ENCODE data around the gene DIAPH2. TPM values are rescaled to one million over a fixed set of nuclear protein-coding genes. Genes with fewer than 3 reads are reported as not detected.

DIAPH2 gene
- total RNA-seq, 4 donors from 2014 or later: 40.2 to 52.2 (median 44.8) TPM

DNA sequence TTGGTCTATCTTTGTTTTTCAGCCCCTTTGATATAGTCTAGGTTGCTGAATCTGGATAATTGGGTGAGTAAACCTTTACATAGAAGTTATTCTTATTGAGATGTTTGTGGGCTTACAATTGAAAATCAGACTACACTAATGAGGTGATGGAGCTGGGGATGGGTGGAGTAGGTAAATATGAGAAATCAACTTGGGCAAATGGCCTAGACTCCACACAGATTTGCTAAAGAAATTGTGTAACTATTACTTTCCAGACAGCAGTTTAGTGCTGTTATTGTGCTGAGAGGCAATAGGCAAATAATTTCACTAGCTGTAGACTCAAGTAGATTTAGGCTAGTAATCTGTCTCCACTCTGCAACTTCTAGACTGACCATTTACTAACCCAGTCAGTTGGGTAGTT, 8.2 kb downstream of the DIAPH2 start:
- Histone ChIP-seq H3K4me3 (no peak overlapping the region), H3K27me3 (no peaks in the 10 kb centered on the region), H3K27ac (peak overlapping the region in 1 of 4 donors; percentile 61), H3K9me3 (no peaks in the 10 kb centered on the region), H3K36me3 (no peaks in the 10 kb centered on the region), H3K4me1 (peaks cover 0 to 13% (median 0%) of the 10 kb centered on the region in 4 donors)
- DNase-seq (ENCODE audit: low spot score in 2 of 2): no peak
- TF ChIP-seq, protein P1, sequence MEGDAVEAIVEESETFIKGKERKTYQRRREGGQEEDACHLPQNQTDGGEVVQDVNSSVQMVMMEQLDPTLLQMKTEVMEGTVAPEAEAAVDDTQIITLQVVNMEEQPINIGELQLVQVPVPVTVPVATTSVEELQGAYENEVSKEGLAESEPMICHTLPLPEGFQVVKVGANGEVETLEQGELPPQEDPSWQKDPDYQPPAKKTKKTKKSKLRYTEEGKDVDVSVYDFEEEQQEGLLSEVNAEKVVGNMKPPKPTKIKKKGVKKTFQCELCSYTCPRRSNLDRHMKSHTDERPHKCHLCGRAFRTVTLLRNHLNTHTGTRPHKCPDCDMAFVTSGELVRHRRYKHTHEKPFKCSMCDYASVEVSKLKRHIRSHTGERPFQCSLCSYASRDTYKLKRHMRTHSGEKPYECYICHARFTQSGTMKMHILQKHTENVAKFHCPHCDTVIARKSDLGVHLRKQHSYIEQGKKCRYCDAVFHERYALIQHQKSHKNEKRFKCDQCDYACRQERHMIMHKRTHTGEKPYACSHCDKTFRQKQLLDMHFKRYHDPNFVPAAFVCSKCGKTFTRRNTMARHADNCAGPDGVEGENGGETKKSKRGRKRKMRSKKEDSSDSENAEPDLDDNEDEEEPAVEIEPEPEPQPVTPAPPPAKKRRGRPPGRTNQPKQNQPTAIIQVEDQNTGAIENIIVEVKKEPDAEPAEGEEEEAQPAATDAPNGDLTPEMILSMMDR (IDR thresholded peaks at IDR 0.05): no peak
- no peak for TF ChIP-seq EP300 (IDR thresholded peaks at IDR 0.05)

DNA sequence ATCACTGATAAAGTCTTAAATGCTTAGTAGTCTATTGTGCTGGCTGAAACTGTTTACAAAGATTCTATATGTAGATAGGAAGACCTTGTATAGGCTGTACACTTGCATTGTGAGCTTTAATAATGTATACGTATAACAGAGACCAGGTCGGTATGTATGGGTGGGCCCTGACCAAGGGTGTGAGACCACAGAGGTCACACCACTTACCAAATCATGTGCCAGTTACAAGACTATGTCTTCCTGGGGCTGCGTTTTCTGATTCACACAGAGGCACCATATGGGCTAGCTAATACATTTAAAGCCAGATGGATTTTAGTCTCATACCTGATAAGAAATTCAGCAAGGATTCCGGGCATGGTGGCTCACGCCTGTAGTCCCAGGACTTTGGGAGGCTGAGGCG, 8.8 kb downstream of the DIAPH2 start:
- Histone ChIP-seq H3K36me3 (no peaks in the 10 kb centered on the region), H3K4me3 (no peak overlapping the region), H3K27me3 (no peaks in the 10 kb centered on the region), H3K27ac (peak overlapping the region in 1 of 4 donors; percentile 61), H3K4me1 (peaks cover 0 to 13% (median 0%) of the 10 kb centered on the region in 4 donors), H3K9me3 (no peaks in the 10 kb centered on the region)
- no peak for DNase-seq (ENCODE audit: low spot score in 2 of 2)
- no peak for TF ChIP-seq EP300 (IDR thresholded peaks at IDR 0.05)
- TF ChIP-seq, protein P1 (IDR thresholded peaks at IDR 0.05): no peak
- no peak for TF ChIP-seq POLR2A (IDR thresholded peaks at IDR 0.05)
- 92 to 98% methylated on average over 6 of the region's 6 CpGs for WGBS, 2 donors

GRCh38 chrX:96696462-96696861, 11.8 kb downstream of the DIAPH2 start:
- H3K27ac ChIP-seq: no peak overlapping the region
- no peak for TF ChIP-seq EP300 (IDR thresholded peaks at IDR 0.05)
- TF ChIP-seq, protein P1 (IDR thresholded peaks at IDR 0.05): no peak
- no peak for TF ChIP-seq POLR2A (IDR thresholded peaks at IDR 0.05)
- no peak overlapping the region for H3K4me3 ChIP-seq
- H3K36me3 ChIP-seq: no peaks in the 10 kb centered on the region
- DNase-seq (ENCODE audit: low spot score in 2 of 2): no peak
- H3K9me3 ChIP-seq: no peaks in the 10 kb centered on the region
- 82 to 92% methylated on average over 4 of the region's 4 CpGs for WGBS, 2 donors
- peaks cover 0 to 13% (median 0%) of the 10 kb centered on the region in 4 donors for H3K4me1 ChIP-seq
- H3K27me3 ChIP-seq: no peaks in the 10 kb centered on the region

- Histone ChIP-seq H3K27me3 (no peaks in the 10 kb centered on the region), H3K4me1 (no peaks in the 10 kb centered on the region), H3K27ac (no peak overlapping the region), H3K9me3 (no peaks in the 10 kb centered on the region), H3K36me3 (no peaks in the 10 kb centered on the region), H3K4me3 (no peak overlapping the region)
- 78 to 100% methylated on average over 1 of the region's 1 CpG for WGBS, 2 donors
- no peak for DNase-seq (ENCODE audit: low spot score in 2 of 2)
- TF ChIP-seq EP300 (IDR thresholded peaks at IDR 0.05): no peak
- no peak for TF ChIP-seq POLR2A (IDR thresholded peaks at IDR 0.05)
- TF ChIP-seq, protein P1 (IDR thresholded peaks at IDR 0.05): no peak
Measured at GRCh38 chrX:96700625-96701024, 16.0 kb downstream of the DIAPH2 start.

GRCh38 chrX:96703379-96703778, 18.7 kb downstream of the DIAPH2 start:
- H3K27me3 ChIP-seq: no peaks in the 10 kb centered on the region
- WGBS, 2 donors: 81 to 100% methylated on average over 1 of the region's 1 CpG
- no peak overlapping the region for H3K27ac ChIP-seq
- TF ChIP-seq, protein P1 (IDR thresholded peaks at IDR 0.05): no peak
- TF ChIP-seq EP300 (IDR thresholded peaks at IDR 0.05): no peak
- TF ChIP-seq POLR2A (IDR thresholded peaks at IDR 0.05): no peak
- no peaks in the 10 kb centered on the region for H3K36me3 ChIP-seq
- DNase-seq (ENCODE audit: low spot score in 2 of 2): no peak
- H3K4me3 ChIP-seq: no peak overlapping the region
- H3K9me3 ChIP-seq: no peaks in the 10 kb centered on the region
- H3K4me1 ChIP-seq: no peaks in the 10 kb centered on the region

Measured in tibial nerve (tissue), 4 donors.